HTERT RPE-1 (cell line): ENCODE results near the gene SH3PXD2B.

ENCODE experiments used
- in situ Hi-C: fragments of 300-500 bp; cut with MboI; formaldehyde crosslinking; loops from 4 replicates; pipeline ENCODE4 v1.14.3; 2020; ENCODE audit warnings: low sequenced_read_pairs

Gene SH3PXD2B

DNA sequence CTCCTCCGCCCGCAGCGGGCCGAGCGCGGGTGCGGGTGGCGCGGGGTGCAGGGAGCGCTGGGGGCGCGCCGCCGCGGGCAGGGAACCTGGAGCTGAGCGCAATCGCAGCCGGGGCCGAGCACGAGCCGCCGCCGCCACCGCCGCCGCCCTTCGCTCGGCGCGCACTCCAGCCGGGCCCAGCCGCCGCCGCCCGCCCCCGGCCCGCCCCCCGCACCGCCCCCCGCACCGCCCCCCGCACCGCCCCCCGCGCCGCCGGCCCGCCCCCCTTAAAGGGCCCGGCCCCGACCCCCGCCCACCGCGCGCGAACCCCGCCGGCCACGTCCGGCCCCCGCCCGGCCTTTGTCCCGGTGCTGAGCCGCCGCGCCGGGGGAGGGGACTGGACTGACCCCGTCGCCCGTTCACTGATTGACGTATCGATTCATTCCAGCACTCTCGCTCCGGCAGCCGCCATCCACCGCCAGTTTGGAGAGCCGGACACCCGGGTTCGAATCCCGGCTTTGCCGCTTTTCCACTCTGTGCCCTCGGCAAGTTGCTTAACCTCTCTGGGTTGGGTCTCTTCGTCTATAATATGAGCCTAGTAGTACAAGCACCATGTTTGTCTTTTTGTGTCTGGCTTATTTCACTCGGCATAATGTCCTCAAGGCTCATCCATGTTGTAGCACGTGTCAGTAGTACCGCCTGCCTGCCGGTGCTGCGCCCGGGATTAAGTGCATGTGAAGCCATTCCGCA lies at the start of gene SH3PXD2B:
SH3PXD2B (minus strand) TSS at position 168 of the 729 bp plus-strand sequence. CDS start 173 bp downstream, outside the sequence.
- in situ Hi-C loops = no loop called here

DNA sequence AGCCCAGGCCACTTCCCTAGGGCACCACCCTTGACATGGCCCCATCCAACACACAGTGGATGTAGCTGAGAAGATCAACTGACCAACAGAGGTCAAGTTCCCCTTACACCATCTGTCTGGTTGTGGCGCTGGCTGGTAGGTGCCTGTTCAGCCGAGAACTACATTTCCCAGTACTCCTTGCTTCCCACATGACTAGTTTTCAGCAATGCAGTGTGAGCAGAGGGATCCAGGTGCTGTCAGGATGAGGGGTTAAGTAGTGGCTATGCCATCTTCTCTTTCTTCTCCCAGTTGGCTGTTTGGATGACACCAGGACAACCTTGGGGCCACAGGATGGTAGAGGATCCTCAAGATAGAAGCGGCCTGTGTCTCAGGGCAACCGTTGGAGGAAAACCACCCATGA lies 48.6 kb upstream of the SH3PXD2B start:
- in situ Hi-C loops = no loop called here

DNA sequence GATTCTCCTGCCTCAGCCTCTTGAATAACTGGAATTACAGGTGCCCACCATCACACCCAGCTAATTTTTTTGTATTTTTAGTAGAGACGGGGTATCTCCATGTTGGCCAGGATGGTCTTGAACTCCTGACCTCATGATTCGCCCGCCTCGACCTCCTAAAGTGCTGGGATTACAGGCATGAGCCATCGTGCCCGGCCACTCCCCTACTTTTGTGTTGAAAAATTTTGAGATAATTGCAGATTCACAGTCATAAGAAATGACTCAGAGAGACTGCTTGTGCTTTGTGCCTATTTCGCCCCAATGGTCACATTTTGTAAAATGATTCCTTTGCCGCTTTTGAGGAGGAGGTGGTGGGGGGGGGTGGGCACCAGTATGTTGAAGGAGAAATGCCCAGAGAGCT lies 48.1 kb upstream of the SH3PXD2B start:
- in situ Hi-C loops = no loop called here

DNA sequence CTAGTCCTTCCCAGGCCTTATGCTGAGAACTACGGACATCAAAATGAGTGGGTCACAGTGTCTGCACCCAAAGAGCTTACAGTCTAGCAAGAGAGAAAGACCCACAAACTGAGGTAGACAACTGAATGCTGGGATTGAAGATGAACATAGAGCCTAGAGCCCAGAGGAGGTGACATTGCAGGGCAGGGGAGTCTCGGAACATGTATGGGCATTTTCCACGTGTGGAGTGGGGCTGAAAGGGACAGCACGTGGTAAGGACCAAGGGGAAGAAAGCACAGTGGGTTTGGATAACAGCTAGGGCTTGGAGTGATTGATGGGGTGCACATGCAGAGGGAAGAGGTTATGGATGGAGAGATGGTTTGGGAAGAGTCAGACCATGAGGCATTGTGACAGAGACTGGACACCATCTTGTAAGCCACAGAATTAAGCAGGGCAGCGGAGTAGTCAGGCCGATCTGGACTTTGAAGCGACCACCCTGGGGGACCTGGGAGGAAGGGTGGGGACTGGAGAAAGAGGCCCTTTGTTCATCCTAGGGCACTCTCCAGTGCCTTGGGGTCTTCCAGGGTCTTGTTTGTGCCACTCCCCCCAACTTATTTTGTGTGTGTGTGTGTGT lies 47.5 kb upstream of the SH3PXD2B start:
- in situ Hi-C loops = no loop called here

DNA sequence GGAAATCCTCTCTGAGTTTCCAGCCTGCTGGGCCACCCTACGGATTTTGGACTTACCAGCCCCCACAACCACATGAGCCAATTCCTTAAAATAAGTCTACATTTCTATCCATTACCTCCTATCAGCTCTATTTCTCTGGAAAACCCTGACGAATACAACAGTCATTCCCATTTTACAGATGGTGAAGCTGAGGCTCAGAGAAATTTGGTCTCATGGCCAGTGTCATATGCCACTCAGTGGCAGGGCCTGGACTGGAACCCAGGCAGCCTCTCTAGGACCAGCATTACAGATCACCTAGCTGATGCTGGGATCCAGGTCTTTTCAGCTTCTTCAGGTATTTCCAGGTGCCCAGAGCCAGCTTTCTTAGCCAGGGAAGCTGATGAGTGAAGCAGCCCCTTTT lies 45.0 kb upstream of the SH3PXD2B start:
- in situ Hi-C loops = loop anchor here (25.0 kb wide), 1 partner anchor 188 kb away; no protein-coding TSS in a partner anchor

DNA sequence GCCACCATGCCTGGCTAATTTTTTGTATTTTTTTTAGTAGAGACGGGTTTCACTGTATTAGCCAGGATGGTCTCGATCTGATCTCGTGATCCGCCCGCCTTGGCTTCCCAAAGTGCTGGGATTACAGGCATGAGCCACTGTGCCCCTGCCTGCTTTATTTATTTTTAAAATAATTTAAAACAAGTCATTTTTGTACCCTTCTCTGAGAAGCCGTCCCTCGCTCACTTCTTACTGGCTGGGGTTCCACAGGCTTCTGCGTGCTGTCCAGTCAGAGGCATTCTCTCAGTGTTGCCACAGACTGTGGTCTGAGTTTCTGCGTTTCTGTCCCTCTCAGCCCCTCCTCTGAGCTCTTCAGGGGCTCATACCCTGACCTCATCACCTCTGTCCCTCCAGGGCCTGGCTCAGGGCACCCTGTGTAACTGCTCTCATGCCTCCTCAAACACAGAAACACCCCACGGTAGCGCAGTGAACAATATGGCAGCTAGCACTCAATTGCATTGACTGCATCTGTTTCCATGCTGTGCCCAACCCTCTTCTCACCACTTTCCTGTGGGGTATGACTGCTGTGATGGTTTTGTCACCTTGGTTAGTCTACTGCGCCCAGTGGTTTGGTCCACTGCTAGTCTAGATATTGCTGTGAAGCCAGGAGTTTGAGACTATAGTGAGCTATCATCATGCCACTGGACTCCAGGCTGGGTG lies 44.3 kb upstream of the SH3PXD2B start:
- in situ Hi-C loops = loop anchor here (25.0 kb wide), 1 partner anchor 189 kb away; no protein-coding TSS in a partner anchor

DNA sequence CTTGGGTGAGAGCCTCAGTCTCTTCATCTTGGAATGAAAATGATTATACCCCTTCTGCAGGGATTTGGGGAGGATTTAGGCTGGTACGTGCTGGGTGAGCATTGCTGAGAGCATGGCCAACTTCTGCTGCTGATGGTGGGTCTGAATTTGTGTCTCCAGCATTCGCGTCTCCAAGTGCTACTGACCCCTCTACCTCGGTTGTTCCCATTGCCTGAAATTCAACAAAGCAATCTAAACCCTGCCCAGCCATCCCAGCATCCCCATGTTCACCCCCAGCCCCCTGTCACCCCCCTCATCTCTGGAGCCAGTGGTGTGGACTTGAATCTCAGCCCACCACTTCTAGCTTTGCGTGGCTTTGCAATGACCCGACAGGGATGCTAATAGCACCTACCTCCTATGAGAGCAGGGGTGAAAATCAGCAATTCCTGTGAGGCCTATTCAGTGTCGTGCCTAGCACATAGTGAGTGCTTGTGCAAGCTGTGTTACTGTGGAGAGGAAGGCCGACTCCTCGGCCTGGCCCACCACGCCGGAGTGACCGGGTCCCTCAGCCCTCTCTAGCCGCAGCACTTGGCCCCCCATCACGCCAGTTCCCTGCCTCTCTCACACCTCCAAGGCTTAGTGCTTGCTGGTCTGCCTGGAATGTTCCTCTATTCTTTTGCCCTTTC lies 43.4 kb upstream of the SH3PXD2B start:
- in situ Hi-C loops = loop anchor here (25.0 kb wide), 1 partner anchor 190 kb away; no protein-coding TSS in a partner anchor

DNA sequence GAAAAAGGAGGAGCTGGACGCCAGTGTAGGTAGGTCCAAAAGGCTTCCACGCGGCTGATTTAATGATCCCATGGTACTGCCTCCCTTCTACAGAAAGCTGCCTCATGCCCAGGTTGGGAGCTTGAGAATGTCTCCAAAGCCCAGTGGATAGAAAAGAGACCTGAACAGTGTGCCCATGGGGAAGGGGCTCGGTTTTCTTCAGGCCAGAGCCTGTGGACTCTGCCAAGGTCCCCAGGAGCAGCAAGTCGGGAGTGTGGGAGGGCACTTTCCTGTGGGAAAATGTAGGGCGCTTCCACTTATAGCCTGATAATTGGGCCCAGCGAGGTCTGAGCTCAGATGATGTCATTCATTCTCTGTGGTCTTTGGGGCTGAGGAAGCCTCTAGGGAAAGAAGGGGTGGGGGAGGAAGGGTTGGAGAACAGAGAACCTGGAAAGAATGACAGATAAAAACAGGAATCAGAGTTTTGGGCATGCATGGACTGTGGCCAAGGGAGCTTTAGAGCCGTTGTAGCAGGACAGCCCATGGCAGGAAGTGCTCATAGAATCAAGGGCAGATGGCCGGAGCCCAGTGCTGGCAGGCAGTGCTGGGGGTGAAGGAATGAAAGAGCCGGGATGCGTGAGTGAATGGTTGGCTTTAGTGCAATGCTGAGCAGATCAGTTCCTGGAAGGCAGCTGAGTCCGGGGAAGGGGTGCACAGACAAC lies 42.5 kb upstream of the SH3PXD2B start:
- in situ Hi-C loops = loop anchor here (25.0 kb wide), 1 partner anchor 190 kb away; no protein-coding TSS in a partner anchor

DNA sequence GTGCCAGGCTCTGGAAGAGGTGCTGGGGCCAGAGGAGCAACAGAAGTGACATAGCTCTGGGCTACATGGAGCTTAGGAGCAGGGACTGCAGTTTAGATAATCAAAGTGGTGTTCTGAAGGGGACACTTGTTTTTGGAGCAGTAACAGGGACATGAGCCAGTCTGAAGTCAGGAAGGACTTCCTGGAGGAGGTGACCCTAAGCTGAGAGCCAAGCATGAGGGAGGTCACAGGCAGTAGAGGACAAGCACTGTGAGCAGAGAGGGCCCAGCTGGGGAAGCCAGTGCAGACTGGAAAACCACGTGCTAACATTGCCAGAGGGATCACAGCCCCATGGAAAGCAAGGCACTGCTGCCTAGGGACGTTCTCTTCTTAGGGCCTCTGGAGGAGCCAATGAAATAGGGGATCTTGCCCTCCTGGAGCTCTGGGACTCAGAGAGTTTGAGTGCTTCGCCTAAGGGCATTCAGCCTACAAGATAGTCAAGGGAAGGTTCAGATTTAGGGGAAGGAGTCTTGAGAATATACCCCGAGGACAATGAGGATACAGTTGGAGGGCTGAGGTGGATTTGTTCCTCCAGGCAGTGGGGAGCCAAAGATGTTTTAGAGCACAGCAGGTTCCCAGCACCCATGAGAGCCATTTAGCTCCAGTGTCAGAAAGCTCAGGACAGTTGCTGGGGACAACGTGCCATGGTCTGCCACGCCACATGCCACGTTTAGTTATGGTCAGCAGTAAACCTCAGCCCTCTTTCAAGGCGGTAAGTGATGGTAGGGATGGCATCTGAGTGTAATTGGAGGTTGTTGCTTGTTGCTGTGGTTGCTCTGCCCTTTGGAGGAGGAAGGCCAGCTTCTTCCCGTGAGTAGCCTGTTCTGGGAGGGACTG lies 40.5 kb upstream of the SH3PXD2B start:
- in situ Hi-C loops = loop anchor here (25.0 kb wide), 1 partner anchor 192 kb away; no protein-coding TSS in a partner anchor

DNA sequence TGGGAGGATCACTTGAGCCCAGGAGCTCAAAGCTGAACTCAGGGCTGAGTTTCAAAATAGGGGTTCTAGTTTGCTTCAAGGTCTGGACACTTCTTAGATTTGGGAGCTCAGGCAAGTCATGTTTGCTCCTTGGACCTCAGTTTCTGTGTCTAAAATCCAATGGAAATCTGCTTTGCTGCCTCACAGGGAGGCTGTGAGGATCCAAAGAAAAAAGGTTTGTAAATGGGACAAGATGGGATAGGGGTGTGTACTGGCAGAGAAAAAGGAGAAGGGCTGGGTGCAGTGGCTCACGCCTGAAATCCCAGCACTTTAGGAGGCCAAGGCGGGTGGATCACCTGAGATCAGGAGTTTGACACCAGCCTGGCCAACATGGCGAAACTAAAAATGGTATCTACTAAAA lies 39.6 kb upstream of the SH3PXD2B start:
- in situ Hi-C loops = loop anchor here (25.0 kb wide), 1 partner anchor 193 kb away; no protein-coding TSS in a partner anchor

DNA sequence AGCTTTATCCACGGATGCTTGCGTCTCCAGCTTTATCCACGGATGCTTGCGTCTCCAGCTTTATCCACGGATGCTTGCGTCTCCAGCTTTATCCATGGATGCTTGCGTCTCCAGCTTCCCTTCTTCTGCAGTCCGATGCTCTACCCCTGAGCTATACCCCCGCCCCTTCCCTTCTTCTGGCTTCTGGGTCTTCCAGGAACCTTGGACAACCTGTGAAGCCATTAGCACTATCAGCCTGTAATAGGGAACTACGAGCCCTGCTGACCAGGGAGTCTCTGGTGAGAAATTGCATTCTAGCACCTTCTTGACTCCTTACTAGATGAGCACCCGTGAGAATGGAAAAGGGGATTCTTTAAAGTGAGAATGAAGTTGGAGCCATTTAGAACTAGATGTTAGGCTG lies 39.1 kb upstream of the SH3PXD2B start:
- in situ Hi-C loops = loop anchor here (25.0 kb wide), 1 partner anchor 194 kb away; no protein-coding TSS in a partner anchor

DNA sequence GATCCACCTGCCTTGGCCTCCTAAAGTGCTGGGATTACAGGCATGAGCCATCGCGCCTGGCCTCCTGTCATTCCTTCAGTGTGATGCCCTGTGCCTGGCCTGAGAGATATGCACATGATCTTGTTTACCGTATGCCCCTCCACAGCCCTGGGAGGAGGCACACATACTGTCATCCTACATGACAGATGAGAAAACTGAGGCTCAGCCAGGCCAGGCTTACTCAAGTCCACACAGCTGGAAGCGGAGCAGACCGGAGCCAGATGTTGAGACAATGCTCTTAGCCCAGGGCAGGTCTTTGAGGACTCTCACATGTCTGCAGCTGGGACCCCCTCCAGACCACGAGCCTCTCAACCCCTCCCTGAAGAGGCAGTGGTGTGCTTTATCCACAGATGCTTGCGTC lies 38.7 kb upstream of the SH3PXD2B start:
- in situ Hi-C loops = loop anchor here (25.0 kb wide), 1 partner anchor 194 kb away; no protein-coding TSS in a partner anchor

DNA sequence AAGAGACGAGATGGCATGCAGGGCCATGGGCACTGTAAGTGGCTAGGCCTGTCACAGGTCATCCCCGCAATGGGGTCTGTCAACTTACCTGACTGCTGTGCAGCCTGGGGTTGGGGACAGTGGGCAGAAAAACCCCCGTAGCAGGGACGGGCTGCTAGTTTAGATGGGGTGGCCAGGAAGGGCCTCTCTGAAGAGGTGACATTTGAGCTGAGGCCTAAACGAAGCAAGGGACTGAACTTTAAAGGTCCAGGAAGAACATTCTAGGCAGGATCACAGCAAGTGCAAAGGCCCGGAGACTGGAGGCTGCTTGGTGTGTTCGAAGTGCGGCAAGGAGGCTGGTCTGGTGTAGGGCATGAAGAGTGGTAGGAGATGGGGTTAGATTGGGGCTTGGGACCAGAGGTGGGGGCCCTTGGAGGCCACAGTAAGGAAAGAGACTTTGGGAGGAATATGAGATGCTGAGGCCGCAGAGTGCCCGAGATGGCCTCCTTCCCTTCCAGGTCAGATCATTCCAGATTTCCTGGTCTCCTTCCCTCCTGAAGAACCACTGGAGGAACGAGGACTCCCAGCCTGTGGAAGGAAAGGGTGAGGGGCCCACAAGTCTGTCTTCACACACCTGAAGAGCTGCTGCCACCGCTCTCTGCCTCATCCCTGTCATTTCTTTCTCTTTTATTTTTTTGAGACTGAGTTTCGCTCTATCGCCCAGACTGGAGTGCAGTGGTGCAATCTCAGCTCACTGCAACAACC lies 37.9 kb upstream of the SH3PXD2B start:
- in situ Hi-C loops = loop anchor here (25.0 kb wide), 1 partner anchor 195 kb away; no protein-coding TSS in a partner anchor

DNA sequence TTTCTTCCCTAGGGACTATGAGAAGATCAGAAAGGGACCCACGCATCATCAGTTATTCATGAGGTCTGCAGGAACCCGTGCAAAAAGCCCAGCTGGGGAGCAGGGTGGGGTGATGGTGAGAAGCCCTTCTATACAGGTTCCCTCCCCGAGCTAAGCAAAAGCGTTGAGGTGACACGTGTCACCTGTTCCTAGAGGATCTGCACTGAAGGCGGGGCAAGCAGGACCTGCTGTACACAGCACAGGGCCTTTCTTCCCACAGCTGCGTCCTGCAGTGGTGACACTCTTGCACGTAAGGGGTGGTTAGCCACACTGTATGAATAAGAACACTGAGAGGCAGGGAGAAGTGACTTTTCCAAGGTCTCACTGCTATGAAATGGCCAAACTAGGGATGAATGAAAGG lies 37.2 kb upstream of the SH3PXD2B start:
- in situ Hi-C loops = loop anchor here (25.0 kb wide), 1 partner anchor 196 kb away; no protein-coding TSS in a partner anchor

DNA sequence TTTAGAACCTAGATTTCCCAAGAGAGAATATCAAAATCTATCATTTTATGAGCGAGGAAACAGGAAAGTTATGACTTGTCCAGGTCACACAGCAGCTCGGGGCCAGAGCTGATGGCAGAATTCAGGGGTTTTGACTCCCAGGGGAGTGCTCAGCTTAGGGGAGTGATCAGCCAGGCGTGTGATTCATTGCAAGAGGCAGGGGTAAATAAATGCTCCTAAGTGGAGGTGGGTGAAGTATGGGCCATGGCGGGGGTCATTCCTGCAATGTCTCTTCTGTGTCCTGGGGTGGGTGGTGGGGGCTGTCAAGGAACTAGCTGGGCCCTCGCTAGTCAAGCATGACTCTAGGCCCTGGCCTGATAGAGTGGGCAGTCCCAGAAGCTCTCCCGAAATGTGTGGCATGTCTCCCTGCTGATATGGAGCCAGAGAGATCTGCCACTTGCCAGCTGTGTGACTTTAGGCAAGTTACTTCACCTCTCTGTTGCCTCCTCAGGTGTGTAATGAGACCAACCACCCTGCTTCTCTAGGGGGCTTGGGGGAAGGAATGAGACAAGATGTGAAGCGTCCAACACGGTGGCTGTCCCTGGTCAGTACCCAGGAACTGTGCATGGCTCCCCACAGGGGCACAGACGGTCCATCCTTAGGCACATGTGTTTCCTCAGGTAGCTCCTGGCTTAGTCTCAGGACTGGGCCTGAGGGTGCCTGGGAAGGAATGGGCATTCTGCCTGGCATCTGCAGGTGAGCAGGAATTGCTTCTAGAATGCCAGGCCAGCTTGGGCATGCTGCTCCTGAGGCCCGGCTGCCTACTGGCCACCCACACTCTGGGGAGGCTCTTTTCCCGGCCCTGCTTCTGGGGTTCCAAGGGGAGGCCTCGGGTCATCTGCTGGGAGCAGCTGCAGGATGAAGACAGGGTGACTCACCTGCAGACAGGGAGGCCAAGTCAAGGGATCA lies 36.5 kb upstream of the SH3PXD2B start:
- in situ Hi-C loops = loop anchor here (25.0 kb wide), 1 partner anchor 197 kb away; no protein-coding TSS in a partner anchor

DNA sequence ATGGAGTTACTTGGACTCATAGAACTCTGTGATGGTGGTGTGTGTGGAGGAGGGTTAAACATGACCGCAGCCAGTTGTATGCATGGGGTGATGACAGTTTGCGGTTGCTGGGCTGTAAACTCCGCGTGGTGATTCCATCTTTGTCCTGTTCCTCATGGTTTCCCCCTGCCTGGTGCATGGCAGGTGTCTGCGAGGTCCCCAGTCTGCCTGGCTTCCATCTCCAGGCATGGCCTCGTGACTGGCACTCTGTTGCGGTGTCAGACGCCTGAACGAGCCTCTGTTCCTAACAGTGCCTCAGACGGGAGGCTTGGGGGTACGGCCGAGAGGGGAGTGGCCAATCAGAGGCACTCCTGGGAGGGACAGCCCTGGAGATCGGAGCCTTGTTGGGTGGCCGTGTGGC lies 33.9 kb upstream of the SH3PXD2B start:
- in situ Hi-C loops = loop anchor here (25.0 kb wide), 1 partner anchor 199 kb away; no protein-coding TSS in a partner anchor

DNA sequence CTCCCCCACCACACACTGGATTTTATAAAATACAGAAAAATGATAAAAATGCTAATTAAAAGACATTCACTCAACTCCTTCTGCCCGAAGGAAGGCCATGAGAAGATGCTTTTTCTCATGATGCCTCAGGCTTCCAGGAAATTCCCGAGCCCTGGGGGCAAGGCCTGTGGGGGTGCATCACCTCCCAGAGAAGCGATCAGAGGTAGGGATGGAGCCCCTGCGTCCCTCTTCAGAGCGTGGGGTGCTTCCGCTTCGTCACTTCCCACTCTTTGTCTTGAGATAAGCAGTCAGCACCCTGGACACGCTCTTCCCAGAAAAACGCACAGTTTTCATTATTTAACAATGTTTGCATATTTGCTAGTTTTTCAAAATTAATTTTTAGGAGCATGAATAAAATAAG lies 33.3 kb upstream of the SH3PXD2B start:
- in situ Hi-C loops = loop anchor here (25.0 kb wide), 1 partner anchor 200 kb away; no protein-coding TSS in a partner anchor
